ENCODE data around the gene KATNB1.
"Not testable (repeated sequence)": the region's sequence is repeated elsewhere in the genome, so short reads cannot be mapped to it uniquely, and the experiment has no call there.

Gene KATNB1

GRCh38 chr16:57726433-57726947, 9.1 kb upstream of the KATNB1 start:
- no peak for DNase-seq

- no peak for DNase-seq
Measured at GRCh38 chr16:57727610-57728009, 8.0 kb upstream of the KATNB1 start.

- no peak for DNase-seq
Measured at GRCh38 chr16:57728336-57729181, 7.0 kb upstream of the KATNB1 start.

- DNase-seq: no peak
Measured at GRCh38 chr16:57729182-57729484, 6.4 kb upstream of the KATNB1 start.

- DNase-seq: not testable (repeated sequence)
Measured at GRCh38 chr16:57729852-57730251, 5.7 kb upstream of the KATNB1 start.

- DNase-seq: no peak
Measured at GRCh38 chr16:57730771-57731730, 4.5 kb upstream of the KATNB1 start.

GRCh38 chr16:57732037-57732436, 3.5 kb upstream of the KATNB1 start:
- peak; percentile 47 to 70 for DNase-seq

GRCh38 chr16:57732714-57733113, 2.9 kb upstream of the KATNB1 start:
- no peak for DNase-seq

- no peak for DNase-seq
Measured at GRCh38 chr16:57734308-57734924, 1.2 kb upstream of the KATNB1 start.

GRCh38 chr16:57734925-57735754, 430 bp upstream of the KATNB1 start:
- peak; percentile 100 for DNase-seq

GRCh38 chr16:57736419-57737351, 1.1 kb downstream of the KATNB1 start:
- DNase-seq: peak; percentile 68 to 82

GRCh38 chr16:57738844-57739243, 3.3 kb downstream of the KATNB1 start:
- no peak for DNase-seq

- DNase-seq: no peak
Measured at GRCh38 chr16:57739756-57740422, 4.3 kb downstream of the KATNB1 start.

- DNase-seq: no peak
Measured at GRCh38 chr16:57740423-57741071, 5.0 kb downstream of the KATNB1 start.

- no peak for DNase-seq
Measured at GRCh38 chr16:57741660-57742191, 6.2 kb downstream of the KATNB1 start.

- DNase-seq: no peak
Measured at GRCh38 chr16:57742543-57742942, 7.0 kb downstream of the KATNB1 start.

- DNase-seq: no peak
Measured at GRCh38 chr16:57743458-57743857, 7.9 kb downstream of the KATNB1 start.

GRCh38 chr16:57743886-57744641, 8.5 kb downstream of the KATNB1 start:
- no peak for DNase-seq

GRCh38 chr16:57744642-57744903, 9.0 kb downstream of the KATNB1 start:
- DNase-seq: no peak

Data from inflammatory macrophage (primary cell).